IMR-90 (cell line): ENCODE results near the gene CDKN2A.

Source experiments
- BHLHE40 ChIP-seq: fragments of 150-350 bp; IDR thresholded peaks from 2 replicates; pipeline ENCODE4 v1.6.1; 2016; ENCODE audit warnings: mild to moderate bottlenecking, low read depth, low read length
- CTCF ChIP-seq: conservative IDR thresholded peaks from 2 replicates; pipeline ENCODE4 v1.5.1; 2012; ENCODE audit warnings: mild to moderate bottlenecking, low read depth, low read length, improper control_type of control experiment
- ELK1 ChIP-seq: fragments of 150-350 bp; IDR thresholded peaks from 2 replicates; pipeline ENCODE4 v1.6.1; 2016; ENCODE audit warnings: low read depth, mild to moderate bottlenecking, low read length, moderate library complexity, borderline replicate concordance
- MXI1 ChIP-seq: IDR thresholded peaks from 2 replicates; pipeline ENCODE4 v1.6.1; 2012; ENCODE audit warnings: low read depth, mild to moderate bottlenecking, low read length, moderate library complexity, borderline replicate concordance
- POLR2A ChIP-seq: IDR thresholded peaks from 2 replicates; pipeline ENCODE4 v1.6.1; 2012; ENCODE audit warnings: mild to moderate bottlenecking, low read depth, low read length
- RFX5 ChIP-seq: IDR thresholded peaks from 2 replicates; pipeline ENCODE4 v1.8.0; 2012; ENCODE audit warnings: low read depth, mild to moderate bottlenecking, low read length, moderate library complexity

GRCh38 chr9:22026696-22027095 lies 32.5 kb upstream of the CDKN2A start:
- TF ChIP-seq POLR2A (no peak), CTCF (no peak), RFX5 (no peak), BHLHE40 (no peak), MXI1 (no peak), ELK1 (no peak)
